Immature natural killer cell (primary cell): ENCODE measurements around the gene FOXO6. TPM values are rescaled to one million over a fixed set of nuclear protein-coding genes. Genes with fewer than 3 reads are reported as not detected.
A peak's percentile ranks its signal among the peaks of the same experiment; 100 is the strongest.

Experiments
- DNase-seq, 3 donors: peaks; one replicate each; pipeline ENCODE4 v3.0.0; 2022; ENCODE audit warnings: mixed read lengths in 1 of 3
- H3K27ac Mint-ChIP-seq, 6 donors: one replicate each; pipeline ENCODE4 v1.8.0; 2020; ENCODE audit warnings: mixed read lengths in 6 of 6, mild to moderate bottlenecking in 5 of 6, inconsistent platforms in 4 of 6, moderate library complexity in 3 of 6
- H3K27me3 Mint-ChIP-seq, 3 donors: one replicate each; pipeline ENCODE4 v1.8.0; 2020 to 2021; ENCODE audit warnings: low read depth in 3 of 3, mild to moderate bottlenecking in 3 of 3, mixed read lengths in 3 of 3, moderate library complexity in 3 of 3, inconsistent platforms in 1 of 3
- H3K36me3 Mint-ChIP-seq, 3 donors: one replicate each; pipeline ENCODE4 v1.8.0; 2020; ENCODE audit warnings: mixed read lengths in 3 of 3, inconsistent platforms in 2 of 3, mild to moderate bottlenecking in 2 of 3
- H3K4me1 Mint-ChIP-seq, 2 donors: one replicate each; pipeline ENCODE4 v1.8.0; 2020; ENCODE audit warnings: inconsistent platforms in 2 of 2, mild to moderate bottlenecking in 2 of 2, mixed read lengths in 2 of 2, moderate library complexity in 1 of 2
- H3K4me3 Mint-ChIP-seq, 5 donors: one replicate each; pipeline ENCODE4 v1.8.0; 2020; ENCODE audit warnings: mild to moderate bottlenecking in 5 of 5, mixed read lengths in 5 of 5, inconsistent platforms in 3 of 5, moderate library complexity in 3 of 5
- H3K9me3 Mint-ChIP-seq, 6 donors: one replicate each; pipeline ENCODE4 v1.8.0; 2020; ENCODE audit warnings: mild to moderate bottlenecking in 6 of 6, mixed read lengths in 6 of 6, inconsistent platforms in 4 of 6, moderate library complexity in 3 of 6
- polyA plus RNA-seq, 3 donors: library from polyadenylated mRNA; unstranded; fragments of 300-500 nt; fragmentation: Illumina TruSeq; gene quantifications; one replicate each; pipeline ENCODE4 v1.2.3, GENCODE V29; 2021

FOXO6 gene
- polyA plus RNA-seq, 3 donors from 2014 or later = not detected

DNA sequence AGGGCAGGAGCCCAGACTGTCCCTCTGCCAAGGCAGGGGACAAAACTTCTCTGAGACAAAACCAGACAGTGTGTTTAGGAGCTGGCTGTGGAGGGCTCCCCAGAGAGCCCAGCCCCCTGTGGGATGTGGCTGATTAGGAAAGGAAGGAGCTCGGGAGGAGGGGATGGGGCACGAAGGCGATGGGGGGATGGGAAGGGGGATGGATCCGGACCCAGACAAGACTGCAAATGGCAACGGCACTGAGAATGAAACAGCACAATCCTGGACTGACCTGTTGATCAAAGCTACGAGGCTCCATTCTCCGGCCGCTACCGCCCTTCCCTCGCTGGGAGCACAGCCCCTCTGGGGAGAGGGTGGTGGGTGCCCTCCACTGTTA, 33.1 kb downstream of the FOXO6 start:
- H3K4me1 Mint-ChIP-seq = peaks cover 14 to 16% of the 10 kb centered on the region in 2 donors
- H3K27ac Mint-ChIP-seq = no peak overlapping the region
- peaks cover 0 to 12% (median 8%) of the 10 kb centered on the region in 3 donors for H3K27me3 Mint-ChIP-seq
- H3K36me3 Mint-ChIP-seq = no peaks in the 10 kb centered on the region
- no peak overlapping the region for H3K4me3 Mint-ChIP-seq
- no peak for DNase-seq
- no peaks in the 10 kb centered on the region for H3K9me3 Mint-ChIP-seq

DNA sequence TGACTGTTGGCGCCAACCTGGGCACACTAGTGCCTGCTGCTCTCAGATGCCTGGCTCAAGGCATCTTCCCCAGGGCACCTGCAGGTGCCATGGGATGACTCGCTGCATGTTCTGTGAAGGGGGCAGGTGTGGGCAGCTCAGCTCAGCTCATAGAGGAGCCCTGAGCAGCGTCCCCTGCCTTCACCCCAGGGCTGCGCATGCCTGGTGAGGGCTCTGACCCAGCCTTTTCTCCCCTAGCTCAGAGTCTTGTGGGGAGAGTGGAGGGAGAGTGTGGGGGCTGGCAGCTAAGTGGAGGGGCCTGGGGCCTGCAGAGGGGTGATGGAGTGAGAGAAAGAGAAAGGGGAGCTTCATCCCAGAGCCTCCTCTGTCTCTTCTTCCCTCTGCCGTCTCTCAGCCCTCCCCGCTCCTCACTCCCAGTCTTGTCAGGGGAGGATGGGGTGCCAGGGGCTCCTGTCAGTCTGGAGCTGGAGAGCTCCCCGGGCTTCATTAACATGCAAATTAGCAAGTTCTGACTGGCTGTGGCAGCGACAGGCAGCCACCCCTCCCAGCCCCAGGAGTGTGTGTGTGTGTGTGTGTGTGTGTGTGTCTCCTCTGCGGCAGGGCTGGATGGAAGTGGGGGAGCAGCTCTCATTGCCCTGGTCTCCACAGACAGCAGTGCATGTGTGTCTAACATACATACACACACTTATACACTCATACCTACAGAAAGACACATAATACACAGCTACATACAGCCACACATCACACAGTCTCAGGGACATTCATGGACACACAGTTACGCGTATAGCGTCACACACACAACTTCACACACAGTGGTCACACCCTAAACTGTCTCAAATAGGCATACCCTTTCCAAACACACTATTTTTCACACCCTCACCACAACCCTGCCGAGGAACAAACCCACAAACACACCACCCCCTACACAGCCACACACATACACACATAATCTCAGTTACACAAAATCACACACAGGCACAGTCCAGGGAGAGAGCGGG, 34.0 kb downstream of the FOXO6 start:
- DNase-seq = peak; percentile 10 to 25 (median 14)
- Mint-ChIP-seq H3K36me3 (no peaks in the 10 kb centered on the region), H3K27ac (peak overlapping the region in 4 of 6 donors; percentile 3 to 31 (median 16)), H3K27me3 (peaks cover 0 to 10% (median 8%) of the 10 kb centered on the region in 3 donors), H3K4me1 (peaks cover 14 to 16% of the 10 kb centered on the region in 2 donors), H3K4me3 (peak overlapping the region in 3 of 5 donors; percentile 18 to 50 (median 33)), H3K9me3 (no peaks in the 10 kb centered on the region)

DNA sequence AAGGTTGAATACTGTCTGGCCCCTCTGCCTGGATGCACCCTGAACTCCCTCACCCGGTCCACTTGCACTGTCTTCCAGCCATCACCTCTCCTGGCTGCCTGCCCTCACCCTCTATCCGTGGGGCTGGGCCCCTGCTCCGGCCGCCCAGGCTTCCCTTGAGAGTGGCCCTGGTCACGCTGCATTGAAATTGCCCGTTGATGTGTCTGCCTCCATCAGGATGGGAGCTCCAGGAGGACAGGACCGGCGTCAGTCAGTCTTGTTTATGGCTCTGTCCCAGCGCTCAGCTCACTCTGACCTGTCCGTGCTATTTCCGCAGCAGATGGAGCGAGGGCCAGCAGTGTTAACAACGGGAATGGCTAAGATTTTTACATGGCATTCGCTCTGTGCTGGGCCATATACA, 34.9 kb downstream of the FOXO6 start:
- H3K4me1 Mint-ChIP-seq = peaks cover 14 to 16% of the 10 kb centered on the region in 2 donors
- peak overlapping the region in 3 of 5 donors; percentile 16 to 50 (median 33) for H3K4me3 Mint-ChIP-seq
- peak overlapping the region in 2 of 6 donors; percentile 3 to 7 for H3K27ac Mint-ChIP-seq
- H3K36me3 Mint-ChIP-seq = no peaks in the 10 kb centered on the region
- DNase-seq = no peak
- no peaks in the 10 kb centered on the region for H3K9me3 Mint-ChIP-seq
- H3K27me3 Mint-ChIP-seq = peaks cover 0 to 10% (median 8%) of the 10 kb centered on the region in 3 donors

DNA sequence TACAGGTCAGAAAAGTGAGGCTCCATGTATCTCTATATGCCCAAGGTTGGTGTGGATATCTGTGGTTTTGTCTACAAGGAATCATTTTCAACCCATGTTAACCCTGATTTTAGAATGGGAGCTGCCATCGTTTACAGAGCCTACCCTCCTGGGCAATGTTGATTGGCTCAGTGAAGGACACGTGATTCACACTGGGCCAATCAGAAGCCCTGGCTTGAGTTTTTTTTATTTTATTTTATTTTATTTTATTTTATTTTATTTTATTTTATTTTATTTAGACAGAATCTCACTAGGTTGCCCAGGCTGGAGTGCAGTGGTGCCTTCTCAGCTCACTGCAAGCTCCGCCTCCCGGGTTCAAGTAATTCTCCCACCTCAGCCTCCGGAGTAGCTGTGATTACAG, 35.8 kb downstream of the FOXO6 start:
- DNase-seq = no peak
- Mint-ChIP-seq H3K4me1 (peaks cover 14 to 16% of the 10 kb centered on the region in 2 donors), H3K4me3 (peak overlapping the region in 1 of 5 donors; percentile 18), H3K27ac (no peak overlapping the region), H3K27me3 (peaks cover 3 to 15% (median 8%) of the 10 kb centered on the region in 3 donors), H3K9me3 (no peaks in the 10 kb centered on the region), H3K36me3 (no peaks in the 10 kb centered on the region)

DNA sequence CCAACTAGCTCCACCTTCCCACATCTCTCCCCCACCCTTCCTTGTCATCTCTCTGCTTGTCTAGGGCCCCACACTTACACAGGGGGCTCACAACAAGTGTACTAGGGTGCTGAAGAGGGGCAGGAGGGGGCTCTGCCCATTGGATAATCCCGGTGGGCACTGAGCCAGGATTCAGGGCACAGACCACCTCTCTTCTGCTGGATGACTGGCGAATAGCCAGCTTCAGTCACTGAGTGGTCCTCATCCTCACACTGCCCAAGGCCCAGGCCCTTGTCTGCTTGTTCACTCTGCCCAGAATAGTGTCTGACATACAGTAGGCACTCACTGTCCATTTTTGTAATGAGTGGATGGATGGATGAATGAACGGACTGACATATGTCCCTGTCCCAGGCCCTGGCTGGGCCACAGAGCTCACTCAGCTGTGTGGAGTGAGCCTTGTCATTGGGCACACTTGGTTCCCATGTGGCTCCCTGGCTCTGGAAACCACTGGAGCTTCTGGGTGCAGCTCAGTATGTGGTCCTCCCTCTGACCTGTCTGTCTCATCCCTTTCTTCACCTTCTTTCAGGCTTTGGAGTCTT, 36.6 kb downstream of the FOXO6 start:
- Mint-ChIP-seq H3K27me3 (peaks cover 7 to 22% (median 10%) of the 10 kb centered on the region in 3 donors), H3K27ac (no peak overlapping the region)
- DNase-seq = no peak

DNA sequence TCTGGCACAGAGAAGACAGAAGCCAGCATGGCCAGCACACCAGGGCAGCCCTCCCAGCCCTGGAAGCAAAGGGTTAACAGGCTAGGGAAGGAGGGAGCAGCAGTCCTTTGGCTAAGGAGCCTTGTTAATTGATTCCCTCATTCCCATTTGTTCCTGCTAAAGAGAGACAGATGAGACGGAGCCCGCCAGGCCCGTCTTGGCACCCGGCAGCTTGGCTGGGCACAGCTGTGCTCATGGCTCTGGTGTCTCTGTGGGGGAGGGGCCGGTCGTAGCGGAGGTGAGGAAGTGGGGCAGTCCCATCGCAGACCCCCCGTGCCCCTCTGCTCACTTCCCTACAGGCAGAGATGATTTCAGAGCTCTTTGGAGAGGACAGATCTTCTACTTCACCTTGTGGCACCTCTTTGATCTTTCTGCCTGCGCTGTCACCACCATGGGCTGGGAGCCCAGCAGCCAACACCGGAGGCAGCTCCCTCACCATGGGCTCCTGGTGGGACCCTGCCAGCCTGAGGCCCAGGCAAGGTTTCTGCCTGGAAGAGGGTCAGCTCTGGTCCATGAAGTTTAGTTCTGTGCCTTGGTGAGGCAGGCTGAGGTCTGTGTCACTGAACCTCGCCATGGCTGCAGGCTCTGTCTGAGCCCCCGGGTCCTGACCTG, 38.0 kb downstream of the FOXO6 start:
- no peak for DNase-seq
- Mint-ChIP-seq H3K9me3 (no peaks in the 10 kb centered on the region), H3K36me3 (no peaks in the 10 kb centered on the region), H3K27ac (no peak overlapping the region), H3K4me1 (peaks cover 14 to 16% of the 10 kb centered on the region in 2 donors), H3K27me3 (peaks cover 7 to 25% (median 9%) of the 10 kb centered on the region in 3 donors), H3K4me3 (no peak overlapping the region)

More for the DNA sequence above, 36.6 kb downstream of the FOXO6 start:
- H3K36me3 Mint-ChIP-seq = no peaks in the 10 kb centered on the region
- no peaks in the 10 kb centered on the region for H3K9me3 Mint-ChIP-seq
- no peak overlapping the region for H3K4me3 Mint-ChIP-seq
- H3K4me1 Mint-ChIP-seq = peaks cover 14 to 16% of the 10 kb centered on the region in 2 donors

DNA sequence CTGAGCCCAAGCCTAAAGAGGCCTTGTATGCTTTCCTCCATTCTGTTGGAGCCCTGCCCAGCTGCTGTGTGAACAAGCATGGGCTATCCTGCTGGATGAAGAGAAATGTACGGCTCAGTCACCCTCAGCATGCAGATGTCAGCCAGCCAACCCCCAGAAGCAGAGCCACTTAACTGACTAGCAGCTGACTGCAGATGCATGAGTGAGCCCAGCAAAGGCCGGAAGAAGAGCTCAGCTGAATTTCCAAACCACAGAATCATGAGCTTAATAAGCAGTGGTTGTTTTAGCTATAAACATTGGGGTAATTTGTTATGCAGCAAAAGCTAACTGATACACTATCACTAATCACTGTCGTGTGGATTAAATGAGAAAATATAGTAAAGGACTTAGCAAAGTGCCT, 39.0 kb downstream of the FOXO6 start:
- H3K9me3 Mint-ChIP-seq = no peaks in the 10 kb centered on the region
- H3K4me3 Mint-ChIP-seq = no peak overlapping the region
- no peaks in the 10 kb centered on the region for H3K36me3 Mint-ChIP-seq
- no peak overlapping the region for H3K27ac Mint-ChIP-seq
- H3K4me1 Mint-ChIP-seq = peaks cover 11 to 13% of the 10 kb centered on the region in 2 donors
- peaks cover 7 to 24% (median 8%) of the 10 kb centered on the region in 3 donors for H3K27me3 Mint-ChIP-seq
- no peak for DNase-seq

DNA sequence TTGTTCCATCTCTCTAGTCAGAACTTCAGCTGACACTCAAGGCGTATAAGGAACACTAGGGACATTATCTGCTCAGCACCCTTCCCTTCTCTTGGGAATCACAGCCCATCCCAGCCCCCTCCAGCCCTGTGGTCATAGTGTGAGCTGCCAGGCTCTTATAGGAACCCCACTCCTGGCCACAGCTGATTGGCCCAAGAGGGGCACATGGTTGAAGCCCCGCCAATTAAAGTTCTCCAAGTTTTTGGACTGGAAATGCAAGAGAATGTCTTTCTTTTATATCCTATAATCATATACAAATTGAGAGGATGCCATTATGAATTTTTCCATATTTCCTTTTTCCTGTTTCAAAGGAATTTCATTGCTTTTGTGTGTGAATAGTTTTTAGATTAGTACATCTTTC, 40.7 kb downstream of the FOXO6 start:
- Mint-ChIP-seq H3K9me3 (no peaks in the 10 kb centered on the region), H3K27ac (no peak overlapping the region), H3K4me3 (no peak overlapping the region), H3K4me1 (no peaks in the 10 kb centered on the region), H3K27me3 (peaks cover 4 to 18% (median 7%) of the 10 kb centered on the region in 3 donors), H3K36me3 (no peaks in the 10 kb centered on the region)
- no peak for DNase-seq

DNA sequence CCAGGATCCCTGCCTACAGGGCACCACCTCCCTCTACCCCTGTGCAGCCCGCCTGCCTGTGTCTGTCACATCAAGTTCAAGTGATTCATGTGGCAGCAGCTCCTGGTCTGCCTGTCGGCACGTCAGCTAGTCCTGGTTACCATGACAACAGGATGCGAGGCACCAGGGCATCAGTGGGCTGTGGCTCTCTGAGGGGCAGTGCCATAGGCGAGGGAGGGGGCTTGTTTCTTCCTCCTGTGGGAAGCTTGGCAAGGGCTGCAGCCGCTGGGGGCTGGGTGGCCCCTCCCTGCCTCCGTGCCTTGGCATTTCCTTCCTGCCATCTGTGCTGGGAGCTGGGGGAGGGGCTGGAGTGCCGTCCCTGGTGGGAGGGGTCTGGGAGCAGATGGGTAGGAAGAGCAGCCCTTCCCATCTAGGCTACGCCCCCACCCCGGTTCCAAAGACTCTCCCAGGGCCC, 43.1 kb downstream of the FOXO6 start:
- no peak overlapping the region for H3K4me3 Mint-ChIP-seq
- H3K27ac Mint-ChIP-seq = no peak overlapping the region
- DNase-seq = peak; percentile 33 to 52 (median 36)
- H3K27me3 Mint-ChIP-seq = peaks cover 4 to 27% (median 7%) of the 10 kb centered on the region in 3 donors
- H3K36me3 Mint-ChIP-seq = no peaks in the 10 kb centered on the region
- H3K4me1 Mint-ChIP-seq = no peaks in the 10 kb centered on the region
- H3K9me3 Mint-ChIP-seq = no peaks in the 10 kb centered on the region

DNA sequence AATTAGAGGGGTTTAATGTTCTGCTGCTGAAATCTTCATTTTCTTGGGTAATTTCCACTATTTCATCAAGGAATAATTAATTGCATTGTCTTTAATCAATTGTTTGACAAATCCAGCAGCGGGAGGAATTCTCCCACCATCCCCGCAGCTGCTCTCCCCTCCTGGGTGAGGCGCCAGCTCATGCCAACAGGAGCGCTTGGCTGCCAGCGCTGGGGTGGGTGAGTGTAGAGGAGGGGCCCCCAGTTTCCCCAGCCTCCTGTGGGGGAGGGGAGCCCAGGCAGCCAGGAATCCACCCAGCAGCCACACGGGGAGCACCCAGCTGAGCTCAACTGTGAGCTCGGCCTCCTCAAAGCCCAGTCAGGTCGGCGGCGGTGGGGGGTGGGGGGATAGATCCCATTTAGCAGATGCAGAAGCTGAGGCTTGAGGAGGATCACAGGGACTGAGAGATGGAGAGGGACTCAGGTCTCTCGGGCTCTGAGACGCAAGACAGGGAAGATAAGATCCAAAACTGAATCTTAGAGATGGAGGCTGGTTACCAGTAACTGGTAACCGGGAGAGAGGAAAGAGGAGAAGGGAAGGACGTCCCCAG, 46.5 kb downstream of the FOXO6 start:
- no peaks in the 10 kb centered on the region for H3K9me3 Mint-ChIP-seq
- DNase-seq = no peak
- H3K36me3 Mint-ChIP-seq = peaks cover 0 to 5% (median 0%) of the 10 kb centered on the region in 3 donors
- no peak overlapping the region for H3K27ac Mint-ChIP-seq
- no peaks in the 10 kb centered on the region for H3K4me1 Mint-ChIP-seq
- peaks cover 4 to 24% (median 5%) of the 10 kb centered on the region in 3 donors for H3K27me3 Mint-ChIP-seq
- no peak overlapping the region for H3K4me3 Mint-ChIP-seq

DNA sequence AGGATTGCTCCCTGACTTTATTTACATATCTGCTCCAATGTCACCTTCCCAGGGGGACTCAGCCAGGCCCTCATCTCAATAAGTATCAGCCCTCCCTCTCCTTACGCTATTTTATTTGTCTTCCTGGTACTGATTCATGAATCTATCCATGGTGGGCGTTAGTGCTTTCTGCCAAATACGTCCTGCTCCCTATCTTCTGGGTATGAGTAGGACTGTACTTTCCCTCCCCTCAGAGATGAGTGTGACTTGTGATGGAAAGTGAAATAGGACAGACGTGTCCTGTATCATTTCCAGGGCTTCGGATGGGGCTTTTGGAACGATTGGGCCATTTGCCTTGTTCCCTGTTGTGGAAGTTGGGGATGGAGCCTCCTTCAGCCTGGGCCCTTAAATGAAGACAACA, 47.5 kb downstream of the FOXO6 start:
- Mint-ChIP-seq H3K36me3 (peaks cover 0 to 5% (median 0%) of the 10 kb centered on the region in 3 donors), H3K27me3 (peaks cover 3 to 18% (median 8%) of the 10 kb centered on the region in 3 donors), H3K9me3 (no peaks in the 10 kb centered on the region), H3K27ac (no peak overlapping the region), H3K4me1 (no peaks in the 10 kb centered on the region), H3K4me3 (no peak overlapping the region)
- no peak for DNase-seq

DNA sequence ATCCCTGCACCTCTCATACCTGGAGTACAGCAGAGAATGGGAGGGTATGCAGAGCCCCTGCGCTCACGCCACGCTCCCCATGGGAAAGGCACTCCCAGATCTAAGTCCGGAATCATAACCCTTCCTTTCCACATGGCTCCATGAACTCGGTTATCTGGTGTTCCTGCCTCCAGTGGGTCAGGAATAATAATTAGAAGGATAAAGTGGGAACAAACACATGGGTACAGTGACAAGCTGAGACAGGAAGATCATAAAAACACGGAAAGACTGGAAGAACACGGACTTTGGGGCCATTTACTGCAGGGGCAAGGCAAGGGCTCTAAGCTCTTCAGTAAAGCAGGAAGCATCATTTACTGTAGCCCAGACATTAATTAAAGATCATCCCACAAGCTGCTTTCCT, 48.6 kb downstream of the FOXO6 start:
- Mint-ChIP-seq H3K27ac (no peak overlapping the region), H3K27me3 (peaks cover 3 to 18% (median 8%) of the 10 kb centered on the region in 3 donors), H3K4me3 (no peak overlapping the region), H3K36me3 (peaks cover 0 to 5% (median 0%) of the 10 kb centered on the region in 3 donors), H3K4me1 (no peaks in the 10 kb centered on the region), H3K9me3 (no peaks in the 10 kb centered on the region)
- DNase-seq = no peak

DNA sequence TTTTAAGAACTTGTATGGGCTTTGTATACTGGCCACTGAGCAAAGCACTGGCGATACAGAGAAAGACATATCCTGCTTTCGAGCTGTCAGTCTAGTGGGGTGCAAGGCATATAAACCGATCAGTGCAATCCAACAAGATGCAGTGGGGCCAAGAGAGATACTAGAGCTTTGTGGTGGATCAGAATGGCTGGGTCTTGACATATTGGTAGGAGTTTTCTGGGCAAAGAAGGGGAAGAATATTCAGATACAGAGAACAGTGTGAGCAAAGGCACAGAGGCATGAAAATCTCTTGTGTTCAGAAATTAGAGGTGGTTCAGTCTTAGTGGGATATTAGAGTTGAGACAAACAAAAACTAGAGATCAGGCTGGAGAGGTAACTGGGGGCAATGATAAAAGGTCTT, 49.2 kb downstream of the FOXO6 start:
- Mint-ChIP-seq H3K9me3 (no peaks in the 10 kb centered on the region), H3K36me3 (peaks cover 0 to 5% (median 0%) of the 10 kb centered on the region in 3 donors), H3K4me1 (no peaks in the 10 kb centered on the region), H3K27ac (no peak overlapping the region), H3K4me3 (no peak overlapping the region), H3K27me3 (peaks cover 3 to 18% (median 8%) of the 10 kb centered on the region in 3 donors)
- DNase-seq = no peak
